SK-N-SH treated with all-trans-retinoic acid at 6 μM for 48 hours (cell line): ENCODE results near the gene BTG4.

Source experiments
- ATAC-seq: fragments of 200-7000 bp; cut with Tn5 transposase; 3 replicates; pipeline ENCODE4 v1.9.1; 2020; ENCODE audit warnings: mild to moderate bottlenecking, moderate library complexity
- ARNTL ChIP-seq: fragments of 450-650 bp; formaldehyde crosslinking; IDR thresholded peaks from 2 replicates; pipeline ENCODE4 v1.5.0; 2020; ENCODE audit warnings: low read depth, mild to moderate bottlenecking, moderate library complexity, borderline replicate concordance
- BACH2 ChIP-seq: fragments of 250-450 bp; sonication (Bioruptor Pico); IDR thresholded peaks from 2 replicates; pipeline ENCODE4 v1.9.0; 2021; ENCODE audit warnings: mild to moderate bottlenecking, borderline replicate concordance
- CREB5 ChIP-seq: fragments of 250-450 bp; sonication (Bioruptor Pico); IDR thresholded peaks from 2 replicates; pipeline ENCODE4 v1.5.1; 2020; ENCODE audit warnings: low read depth, mild to moderate bottlenecking, moderate library complexity
- CSDC2 ChIP-seq: fragments of 250-450 bp; sonication (Bioruptor Pico); IDR thresholded peaks from 2 replicates; pipeline ENCODE4 v1.5.0; 2020; ENCODE audit warnings: mild to moderate bottlenecking, moderate library complexity
- CSRNP3 ChIP-seq: fragments of 250-450 bp; sonication (Bioruptor Pico); IDR thresholded peaks from 2 replicates; pipeline ENCODE4 v1.5.1; 2021; ENCODE audit warnings: mild to moderate bottlenecking, moderate library complexity
- ESRRG ChIP-seq: fragments of 250-450 bp; sonication (Bioruptor Pico); IDR thresholded peaks from 2 replicates; pipeline ENCODE4 v1.6.1; 2021; ENCODE audit warnings: mild to moderate bottlenecking
- GLIS3 ChIP-seq: fragments of 250-450 bp; sonication (Bioruptor Pico); IDR thresholded peaks from 2 replicates; pipeline ENCODE4 v1.5.0; 2020; ENCODE audit warnings: mild to moderate bottlenecking, moderate library complexity
- ISL1 ChIP-seq: fragments of 250-450 bp; sonication (Bioruptor Pico); IDR thresholded peaks from 2 replicates; pipeline ENCODE4 v2.1.2; 2022; ENCODE audit warnings: mild to moderate bottlenecking, moderate library complexity
- OSR1 ChIP-seq: fragments of 250-450 bp; sonication (Bioruptor Pico); IDR thresholded peaks from 2 replicates; pipeline ENCODE4 v1.8.0; 2022; ENCODE audit warnings: moderate library complexity, mild to moderate bottlenecking, inconsistent platforms
- POU6F1 ChIP-seq: fragments of 250-450 bp; sonication (Bioruptor Pico); IDR thresholded peaks from 2 replicates; pipeline ENCODE4 v1.8.0; 2021; ENCODE audit warnings: low read depth, mild to moderate bottlenecking, moderate library complexity, borderline replicate concordance
- PPARA ChIP-seq: fragments of 250-450 bp; sonication (Bioruptor Pico); IDR thresholded peaks from 2 replicates; pipeline ENCODE4 v1.5.0; 2020; ENCODE audit warnings: mild to moderate bottlenecking, borderline replicate concordance
- RARB ChIP-seq: fragments of 250-450 bp; sonication (Bioruptor Pico); IDR thresholded peaks from 2 replicates; pipeline ENCODE4 v1.8.0; 2021; ENCODE audit warnings: mild to moderate bottlenecking, moderate library complexity
- SNAI2 ChIP-seq: fragments of 250-450 bp; sonication (Bioruptor Pico); IDR thresholded peaks from 2 replicates; pipeline ENCODE4 v1.5.0; 2020; ENCODE audit warnings: mild to moderate bottlenecking, moderate library complexity
- TOX ChIP-seq: fragments of 250-450 bp; sonication (Bioruptor Pico); IDR thresholded peaks from 2 replicates; pipeline ENCODE4 v1.8.0; 2021; ENCODE audit warnings: mild to moderate bottlenecking, moderate library complexity, borderline replicate concordance
- TSHZ2 ChIP-seq: fragments of 250-450 bp; sonication (Bioruptor Pico); IDR thresholded peaks from 2 replicates; pipeline ENCODE4 v1.5.0; 2020; ENCODE audit warnings: mild to moderate bottlenecking, moderate library complexity
- ZFP3 ChIP-seq: fragments of 250-450 bp; sonication (Bioruptor Pico); IDR thresholded peaks from 2 replicates; pipeline ENCODE4 v1.5.0; 2020; ENCODE audit warnings: mild to moderate bottlenecking, moderate library complexity
- ZFP30 ChIP-seq: fragments of 450-650 bp; formaldehyde crosslinking; IDR thresholded peaks from 2 replicates; pipeline ENCODE4 v1.5.0; 2022; ENCODE audit warnings: mild to moderate bottlenecking, moderate library complexity
- ZNF565 ChIP-seq: fragments of 450-650 bp; formaldehyde crosslinking; conservative IDR thresholded peaks from 2 replicates; pipeline ENCODE4 v1.5.0; 2020; ENCODE audit warnings: low read depth, mild to moderate bottlenecking, moderate library complexity
- ZNF70 ChIP-seq: fragments of 450-650 bp; formaldehyde crosslinking; IDR thresholded peaks from 2 replicates; pipeline ENCODE4 v1.5.0; 2020; ENCODE audit warnings: mild to moderate bottlenecking, moderate library complexity
- ZNF8 ChIP-seq: fragments of 450-650 bp; formaldehyde crosslinking; IDR thresholded peaks from 2 replicates; pipeline ENCODE4 v1.5.0; 2020; ENCODE audit warnings: mild to moderate bottlenecking, moderate library complexity

Gene BTG4

GRCh38 chr11:111532365-111532709, 20.2 kb upstream of the BTG4 start:
- TF ChIP-seq ISL1 (CRISPR knock-in tag) (no peak), CSDC2 (no peak), ZNF565 (CRISPR knock-in tag) (no peak), SNAI2 (CRISPR knock-in tag) (no peak), ZFP3 (no peak), ZNF70 (CRISPR knock-in tag) (no peak), ESRRG (CRISPR knock-in tag) (no peak), ZFP30 (CRISPR knock-in tag) (no peak)
- TF ChIP-seq, all 23 proteins: peak for 0
- ATAC-seq = no peak

- TF ChIP-seq TSHZ2 (no peak), TOX (no peak), GLIS3 (no peak), ZFP3 (no peak), POU6F1 (no peak), CREB5 (CRISPR knock-in tag) (no peak), ZNF565 (CRISPR knock-in tag) (no peak), PPARA (no peak), OSR1 (CRISPR knock-in tag) (no peak), BACH2 (CRISPR knock-in tag) (no peak), ARNTL (CRISPR knock-in tag) (no peak), CSDC2 (no peak), ZNF8 (CRISPR knock-in tag) (no peak)
- peak; percentile 91 for ATAC-seq
Observed at GRCh38 chr11:111531687-111532364, 19.6 kb upstream of the BTG4 start.

GRCh38 chr11:111531136-111531535, 18.9 kb upstream of the BTG4 start:
- ATAC-seq = peak; percentile 11
- TF ChIP-seq GLIS3 (no peak), TOX (no peak), CREB5 (CRISPR knock-in tag) (no peak), CSDC2 (no peak), ESRRG (CRISPR knock-in tag) (no peak), SNAI2 (CRISPR knock-in tag) (no peak)

- no peak for ATAC-seq
- TF ChIP-seq GLIS3 (no peak), POU6F1 (no peak), CSRNP3 (CRISPR knock-in tag) (no peak), RARB (no peak), PPARA (no peak), BACH2 (CRISPR knock-in tag) (no peak), CREB5 (CRISPR knock-in tag) (no peak)
Observed at GRCh38 chr11:111530091-111530490, 17.9 kb upstream of the BTG4 start.
